DOHH2 (cell line): ENCODE measurements around the gene MEX3C.

Source experiments
- CTCF ChIP-seq: fragments of 200-600 bp; sonication (generic); IDR thresholded peaks from one replicate; pipeline ENCODE4 v1.5.1; 2014; ENCODE audit warnings: antibody characterized with exemption, mild to moderate bottlenecking, low read depth, low read length; ENCODE audit not compliant: poor library complexity, severe bottlenecking
- EZH2phosphoT487 ChIP-seq: fragments of 200-600 bp; sonication (generic); IDR thresholded peaks from 2 replicates; pipeline ENCODE4 v1.6.1; 2017; ENCODE audit warnings: borderline replicate concordance, mild to moderate bottlenecking, antibody characterized with exemption, low read length, moderate library complexity, mixed read lengths

GRCh38 chr18:51154431-51155063 is 42.9 kb downstream of the MEX3C start:
- TF ChIP-seq CTCF (no peak), EZH2phosphoT487 (no peak)
